K562 (cell line): Measurements from ENCODE around the gene THEM4. TPM values are rescaled to one million over a fixed set of nuclear protein-coding genes. Genes with fewer than 3 reads are reported as not detected.

Experiments
- C11orf30 ChIP-seq: fragments of 450-650 bp; IDR thresholded peaks from 2 replicates; pipeline ENCODE4 v1.6.1; 2016; ENCODE audit warnings: low read depth, mild to moderate bottlenecking
- CSDE1 ChIP-seq, 2 experiments: fragments of 450-650 bp; IDR thresholded peaks; 2 replicates each; pipeline ENCODE4 v1.6.1; 2016; ENCODE audit warnings: mild to moderate bottlenecking in 1 of 2
- ELF1 ChIP-seq: fragments of 200-800 bp; sonication (Bioruptor generic); IDR thresholded peaks from 2 replicates; pipeline ENCODE4 v1.6.1; 2016; ENCODE audit warnings: missing genetic modification characterization, missing compliant biosample characterization
- FOSL1 ChIP-seq: fragments of 200-800 bp; sonication (Bioruptor generic); conservative IDR thresholded peaks from 2 replicates; pipeline ENCODE4 v1.6.1; 2016; ENCODE audit warnings: missing genetic modification characterization, missing compliant biosample characterization
- FOXJ2 ChIP-seq: fragments of 200-800 bp; sonication (Bioruptor generic); IDR thresholded peaks from 2 replicates; pipeline ENCODE4 v1.6.1; 2016; ENCODE audit warnings: missing genetic modification characterization, missing compliant biosample characterization
- HMBOX1 ChIP-seq: sonication (generic); IDR thresholded peaks from 2 replicates; pipeline ENCODE4 v1.6.1; 2016
- TAF9B ChIP-seq: fragments of 450-650 bp; IDR thresholded peaks from 2 replicates; pipeline ENCODE4 v1.6.1; 2018; ENCODE audit warnings: mild to moderate bottlenecking; ENCODE audit not compliant: partially characterized antibody
- THAP12 ChIP-seq: fragments of 250-450 bp; sonication (Bioruptor Pico); IDR thresholded peaks from 2 replicates; pipeline ENCODE4 v1.9.0; 2021; ENCODE audit warnings: mild to moderate bottlenecking, inconsistent platforms
- VEZF1 ChIP-seq: fragments of 200-800 bp; sonication (Bioruptor generic); IDR thresholded peaks from 2 replicates; pipeline ENCODE4 v1.6.1; 2017; ENCODE audit warnings: missing genetic modification characterization, missing compliant biosample characterization
- ZBTB40 ChIP-seq, 2 experiments: fragments of 450-650 bp in 1 of 2; sonication (generic) in 1 of 2; formaldehyde crosslinking in 1 of 2; IDR thresholded peaks; 2 replicates each; pipeline versions ENCODE4 v1.7.1 to v1.9.0; 2016 to 2022; ENCODE audit warnings: inconsistent platforms in 1 of 2, mild to moderate bottlenecking in 1 of 2, missing genetic modification reagents in 1 of 2
- ZNF165 ChIP-seq: fragments of 250-450 bp; sonication (Bioruptor Pico); IDR thresholded peaks from 2 replicates; pipeline ENCODE4 v1.4.0; 2020; ENCODE audit warnings: borderline replicate concordance
- polyA plus RNA-seq, 8 experiments: library from polyadenylated mRNA; depleted of rRNA in 4 of 8; stranded (reverse) in 5 of 8; unstranded in 3 of 8; fragments of >200 nt; fragmentation: Nextera tagmentation in 2 of 8; fragmentation: Illumina TruSeq in 1 of 8; extraction: Ambion mirVana in 2 of 8; extraction: Trizol in 1 of 8; gene quantifications; 2 replicates each; pipeline versions ENCODE4 v1.2.1 to v1.2.3, GENCODE V29; 2011 to 2014; ENCODE audit warnings: inconsistent platforms in 1 of 8, missing spikeins in 1 of 8
- total RNA-seq, 7 experiments: library from RNA; depleted of rRNA in 6 of 7; stranded (reverse); fragments of >200 nt in 6 of 7; fragmentation: Illumina TruSeq in 2 of 7; extraction: Trizol in 2 of 7; gene quantifications; 2 replicates each; pipeline versions ENCODE4 v1.2.1 to v1.2.3, GENCODE V29; 2011 to 2021; ENCODE audit warnings: low replicate concordance in 1 of 7

The THEM4 gene
- total and polyA plus RNA-seq, 9 of the 15 experiments (the other 6 are each of a cell fraction or from before 2014, with no cell fraction given) = 8.6 to 71.9 (median 35.3) TPM

GRCh38 chr1:151945725-151946722 lies 36.7 kb upstream of the THEM4 start (continued):
- TF ChIP-seq HMBOX1 = peak; percentile 65; the same call in 1 of the 2 replicates
- TF ChIP-seq ELF1 (tag) = peak; percentile 40
- TF ChIP-seq C11orf30 = 0 out of 2 replicates have a peak, but pooled peaks have one; percentile 11
- TF ChIP-seq THAP12 (CRISPR knock-in tag) = no peak
- TF ChIP-seq ZNF165 (CRISPR knock-in tag) = no peak
- TF ChIP-seq CSDE1 (IDR thresholded peaks at IDR 0.05) = peak in 1 of 2 experiments; percentile 90; a peak in 2 of 4 replicates
- TF ChIP-seq TAF9B = peak; percentile 26
- TF ChIP-seq FOXJ2 (tag) = peak; percentile 99
- peak; percentile 77 for TF ChIP-seq ZBTB40 (IDR thresholded peaks at IDR 0.05)
- TF ChIP-seq ZBTB40 (CRISPR knock-in tag; IDR thresholded peaks at IDR 0.05) = no peak
- peak; percentile 99 for TF ChIP-seq FOSL1 (tag)
- TF ChIP-seq VEZF1 (CRISPR knock-in tag) = peak; percentile 78
